GM12892 (cell line): Measurements from ENCODE around the gene LAMA2.

Source experiments
- DNase-seq: peaks from one replicate; pipeline ENCODE4 v3.0.0; 2011; ENCODE audit not compliant: insufficient read length
- FAIRE-seq: peaks from 2 replicates; lab custom pipeline; 2011; peaks lifted over from hg19 to GRCh38; lab: Jason Lieb, UNC
- POLR2A ChIP-seq: IDR thresholded peaks from 2 replicates; pipeline ENCODE4 v1.6.1; 2011; ENCODE audit warnings: low read depth, low read length, control low read depth
- POLR2AphosphoS5 ChIP-seq: IDR thresholded peaks from 2 replicates; pipeline ENCODE4 v1.6.1; 2011; ENCODE audit warnings: low read depth, low read length, control low read depth
- TAF1 ChIP-seq: IDR thresholded peaks from 2 replicates; pipeline ENCODE4 v1.6.1; 2011; ENCODE audit warnings: low read depth, mild to moderate bottlenecking, control low read depth, low read length, borderline replicate concordance

LAMA2 gene

GRCh38 chr6:129492260-129492659 lies 609.3 kb downstream of the LAMA2 start:
- DNase-seq (no peak), FAIRE-seq (no peak)
- TF ChIP-seq TAF1 (no peak), POLR2AphosphoS5 (no peak), POLR2A (no peak)

DNA sequence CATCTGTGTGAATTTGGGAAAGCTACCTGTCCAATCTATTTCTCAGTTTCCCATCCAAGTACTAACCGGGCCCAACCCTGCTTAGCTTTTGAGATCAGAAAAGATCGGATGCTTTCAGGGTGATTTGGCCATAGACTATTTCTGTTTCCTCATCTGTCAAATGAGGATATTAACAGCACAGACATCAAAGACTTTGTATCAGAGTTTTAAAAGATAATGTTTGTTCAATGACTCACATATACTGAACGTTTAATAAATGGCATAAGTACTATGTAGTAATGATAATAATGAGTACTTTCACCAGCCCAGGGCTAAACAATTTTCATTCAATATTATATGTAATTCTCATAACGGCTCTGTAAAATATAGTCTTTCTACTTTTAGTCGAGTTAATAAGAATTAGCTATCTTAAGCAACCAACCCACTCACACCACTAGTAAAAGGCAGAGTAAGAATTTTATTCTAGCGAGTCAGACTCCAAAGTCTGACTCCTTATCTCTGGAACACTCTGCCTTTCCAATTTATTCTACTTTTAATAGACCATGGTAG lies 610.5 kb downstream of the LAMA2 start:
- DNase-seq (no peak), FAIRE-seq (no peak)
- TF ChIP-seq TAF1 (no peak), POLR2A (no peak), POLR2AphosphoS5 (no peak)

- DNase-seq (no peak), FAIRE-seq (no peak)
- TF ChIP-seq TAF1 (no peak), POLR2AphosphoS5 (no peak), POLR2A (no peak)
Measured at GRCh38 chr6:129494099-129494498, 611.2 kb downstream of the LAMA2 start.

GRCh38 chr6:129494586-129494985 lies 611.6 kb downstream of the LAMA2 start:
- no peak for DNase-seq
- TF ChIP-seq POLR2AphosphoS5: no peak
- no peak for FAIRE-seq

- DNase-seq: no peak
- no peak for FAIRE-seq
- TF ChIP-seq POLR2A (no peak), TAF1 (no peak)
Measured at GRCh38 chr6:129495652-129496051, 612.7 kb downstream of the LAMA2 start.

GRCh38 chr6:129497481-129498441 lies 614.8 kb downstream of the LAMA2 start:
- no peak for FAIRE-seq
- DNase-seq: no peak

DNA sequence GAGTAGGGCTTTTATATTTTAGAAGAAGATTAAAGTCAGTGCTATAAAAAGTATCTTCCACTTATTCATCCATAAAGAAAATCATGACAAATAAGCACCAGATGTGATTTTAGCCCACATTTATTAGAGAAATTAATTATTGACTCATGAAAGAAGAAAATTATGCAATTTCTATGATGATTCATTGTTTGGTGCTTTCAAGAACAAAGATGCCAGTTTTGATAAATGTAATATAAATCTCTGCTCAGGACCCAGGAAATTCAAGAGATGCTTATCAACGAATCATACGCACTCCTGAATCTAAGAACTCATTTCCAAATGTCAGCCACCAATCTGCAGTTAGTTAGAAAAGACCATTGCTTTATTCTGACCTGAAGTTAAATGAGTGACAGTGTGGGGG lies 615.6 kb downstream of the LAMA2 start:
- DNase-seq (no peak), FAIRE-seq (no peak)
- TF ChIP-seq TAF1: no peak
- TF ChIP-seq POLR2A: no peak

More at GRCh38 chr6:129497481-129498441, 614.8 kb downstream of the LAMA2 start:
- TF ChIP-seq POLR2AphosphoS5 (no peak), TAF1 (no peak), POLR2A (no peak)

DNA sequence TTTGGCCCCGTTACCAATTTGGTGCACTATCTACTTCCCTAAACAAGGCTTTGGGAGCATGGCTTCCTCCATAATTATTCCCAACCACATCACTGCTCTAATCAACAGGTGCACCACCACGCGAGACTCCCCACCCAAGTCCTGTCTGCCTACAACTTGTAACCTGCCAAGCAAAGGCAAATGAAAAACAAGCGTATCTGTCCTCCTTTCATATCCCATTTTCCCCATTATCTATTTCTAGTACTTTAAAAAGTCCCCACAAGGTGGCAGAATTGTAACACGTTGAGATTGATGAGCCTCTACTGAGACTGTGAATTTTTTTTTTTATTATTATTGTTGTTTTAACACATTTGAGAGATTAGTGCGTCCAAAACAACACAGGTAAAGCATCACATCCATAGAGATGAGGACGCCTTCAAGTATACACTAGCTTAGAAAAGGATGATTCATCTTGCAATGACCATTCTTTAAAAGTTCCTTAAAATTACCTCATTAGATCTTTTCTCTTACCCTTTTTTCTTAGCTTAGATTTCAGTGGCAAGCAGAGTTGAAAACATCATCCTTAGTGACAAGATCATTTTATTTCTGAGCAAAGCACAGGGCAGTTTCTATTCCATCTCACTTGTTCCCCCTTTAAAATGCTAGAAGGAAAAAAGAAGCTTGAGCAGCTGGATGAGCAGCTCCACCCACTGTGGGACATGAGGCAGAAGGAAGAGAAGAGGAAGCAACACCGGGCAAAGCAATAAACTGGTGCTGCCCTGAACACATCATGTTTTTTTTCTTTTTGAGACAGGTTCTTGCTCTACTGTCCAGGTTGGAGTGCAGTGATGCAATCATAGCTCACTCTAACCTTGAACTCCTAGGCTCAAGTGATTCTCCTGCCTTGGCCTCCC lies 616.3 kb downstream of the LAMA2 start:
- TF ChIP-seq POLR2AphosphoS5: no peak
- no peak for TF ChIP-seq TAF1
- no peak for DNase-seq
- peak; percentile 77 for FAIRE-seq

DNA sequence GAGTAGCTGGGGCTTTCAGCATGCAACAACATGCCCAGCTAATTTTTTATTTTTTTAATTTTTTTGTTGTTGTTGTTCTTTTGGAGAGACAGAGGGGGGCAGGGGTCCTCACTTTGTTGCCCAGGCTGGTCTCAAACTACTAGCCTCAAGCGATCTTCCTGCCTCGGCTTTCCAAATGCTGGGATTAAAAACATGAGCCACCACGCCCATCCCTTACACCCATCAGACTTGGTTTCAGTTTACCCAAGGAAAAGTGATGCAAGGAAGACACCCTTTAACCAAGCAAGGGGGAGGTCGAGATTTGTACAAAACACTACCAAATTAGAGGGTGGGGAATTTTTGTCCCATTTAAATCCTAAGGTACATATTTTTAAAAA lies 616.9 kb downstream of the LAMA2 start:
- no peak for FAIRE-seq
- DNase-seq: no peak
- TF ChIP-seq TAF1 (no peak), POLR2A (no peak)

- TF ChIP-seq POLR2A (no peak), TAF1 (no peak), POLR2AphosphoS5 (no peak)
- DNase-seq: no peak
- FAIRE-seq: no peak
Measured at GRCh38 chr6:129500958-129501739, 618.2 kb downstream of the LAMA2 start.
